Retinal pigment epithelial cell (primary cell): ENCODE measurements around the gene RAD51.

Source experiments
- DNase-seq: peaks from one replicate; pipeline ENCODE4 v3.0.0-alpha.2; 2010; ENCODE audit warnings: low read depth
- H3K4me3 ChIP-seq: 2 replicates; pipeline ENCODE4 v1.5.1; 2011; ENCODE audit warnings: mild to moderate bottlenecking, low read length, control low read depth, moderate library complexity
- TF ChIP-seq, protein P1 (sequence below): conservative IDR thresholded peaks from 2 replicates; pipeline ENCODE4 v1.5.1; 2011; ENCODE audit warnings: low read depth, low read length, control low read depth, inconsistent platforms

RAD51 gene

GRCh38 chr15:40750885-40751284 lies 55.9 kb downstream of the RAD51 start:
- no peak overlapping the region for H3K4me3 ChIP-seq
- TF ChIP-seq, protein P1, sequence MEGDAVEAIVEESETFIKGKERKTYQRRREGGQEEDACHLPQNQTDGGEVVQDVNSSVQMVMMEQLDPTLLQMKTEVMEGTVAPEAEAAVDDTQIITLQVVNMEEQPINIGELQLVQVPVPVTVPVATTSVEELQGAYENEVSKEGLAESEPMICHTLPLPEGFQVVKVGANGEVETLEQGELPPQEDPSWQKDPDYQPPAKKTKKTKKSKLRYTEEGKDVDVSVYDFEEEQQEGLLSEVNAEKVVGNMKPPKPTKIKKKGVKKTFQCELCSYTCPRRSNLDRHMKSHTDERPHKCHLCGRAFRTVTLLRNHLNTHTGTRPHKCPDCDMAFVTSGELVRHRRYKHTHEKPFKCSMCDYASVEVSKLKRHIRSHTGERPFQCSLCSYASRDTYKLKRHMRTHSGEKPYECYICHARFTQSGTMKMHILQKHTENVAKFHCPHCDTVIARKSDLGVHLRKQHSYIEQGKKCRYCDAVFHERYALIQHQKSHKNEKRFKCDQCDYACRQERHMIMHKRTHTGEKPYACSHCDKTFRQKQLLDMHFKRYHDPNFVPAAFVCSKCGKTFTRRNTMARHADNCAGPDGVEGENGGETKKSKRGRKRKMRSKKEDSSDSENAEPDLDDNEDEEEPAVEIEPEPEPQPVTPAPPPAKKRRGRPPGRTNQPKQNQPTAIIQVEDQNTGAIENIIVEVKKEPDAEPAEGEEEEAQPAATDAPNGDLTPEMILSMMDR, result no peak
- no peak for DNase-seq

GRCh38 chr15:40751745-40752144 lies 56.8 kb downstream of the RAD51 start:
- no peak overlapping the region for H3K4me3 ChIP-seq
- TF ChIP-seq, protein P1, result no peak
- DNase-seq, result no peak

DNA sequence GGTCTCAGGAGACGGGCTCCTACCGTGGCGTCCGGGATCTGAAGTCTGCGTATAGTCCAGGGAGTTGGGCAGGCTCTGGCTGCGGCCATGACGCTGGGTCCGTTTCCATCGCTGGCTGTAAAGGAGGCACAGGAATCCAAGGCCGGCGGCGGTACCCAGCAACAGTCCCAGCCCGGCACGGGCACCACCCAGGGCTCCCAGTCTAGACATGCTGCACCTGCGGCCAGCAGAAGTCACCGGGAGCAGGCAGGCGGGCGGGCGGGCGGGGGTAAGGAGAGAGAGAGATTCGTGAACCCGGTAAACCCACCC lies 59.6 kb downstream of the RAD51 start:
- peak overlapping the region; percentile 95 for H3K4me3 ChIP-seq
- DNase-seq, result no peak
- TF ChIP-seq, protein P1, result no peak

DNA sequence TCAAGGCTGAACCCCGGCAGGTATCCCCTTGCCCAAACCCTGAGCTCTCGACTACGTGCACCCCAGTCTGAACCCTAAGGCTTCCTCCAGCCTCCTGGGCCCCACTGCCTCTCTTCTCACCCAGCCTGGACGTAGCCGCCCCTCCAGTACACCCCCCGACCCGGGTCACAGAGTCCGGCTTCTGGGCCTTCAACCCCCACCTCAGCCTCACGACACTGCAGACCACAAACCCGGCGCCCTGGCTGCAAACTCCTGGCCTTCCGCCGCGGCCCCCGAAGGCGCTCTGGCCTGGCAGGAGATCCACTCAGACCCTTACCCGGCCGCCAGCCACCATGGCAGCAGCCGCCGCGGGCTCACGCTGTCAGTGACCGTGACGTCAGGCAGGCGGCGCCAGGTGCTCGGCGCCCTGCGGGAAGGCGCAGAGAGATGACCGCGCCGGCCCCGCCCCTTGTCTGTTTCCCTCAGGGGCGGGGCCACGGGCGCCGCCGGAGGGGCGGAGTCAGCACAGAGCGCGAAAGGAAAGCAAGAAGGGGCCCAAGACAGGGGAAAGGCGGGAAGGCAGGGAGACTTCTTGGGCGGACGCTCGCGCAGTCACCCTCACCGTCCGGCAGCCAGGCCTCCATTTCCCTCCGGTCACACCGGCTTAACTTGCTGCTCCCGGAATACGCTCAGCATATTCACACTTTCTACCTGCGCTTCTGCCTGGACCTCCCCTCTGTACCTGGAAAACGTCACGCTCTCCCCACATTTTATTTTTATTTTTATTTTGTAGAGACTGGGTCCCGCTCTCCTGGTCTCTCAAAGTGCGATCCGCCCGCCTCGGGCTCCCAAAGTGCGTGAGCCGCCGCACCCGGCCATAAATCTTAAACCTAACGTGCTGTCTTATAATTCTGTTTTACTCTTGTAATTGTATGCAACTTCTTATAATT lies 60.2 kb downstream of the RAD51 start, which contains the start of gene RMDN3:
RMDN3 (minus strand) TSS at position 372 of the 929 bp plus-strand sequence. CDS start 471 bp downstream, outside the sequence.
- H3K4me3 ChIP-seq, result peak within 1 kb of the TSS; percentile 95
- peak; percentile 53 for DNase-seq
- TF ChIP-seq, protein P1, result no peak

DNA sequence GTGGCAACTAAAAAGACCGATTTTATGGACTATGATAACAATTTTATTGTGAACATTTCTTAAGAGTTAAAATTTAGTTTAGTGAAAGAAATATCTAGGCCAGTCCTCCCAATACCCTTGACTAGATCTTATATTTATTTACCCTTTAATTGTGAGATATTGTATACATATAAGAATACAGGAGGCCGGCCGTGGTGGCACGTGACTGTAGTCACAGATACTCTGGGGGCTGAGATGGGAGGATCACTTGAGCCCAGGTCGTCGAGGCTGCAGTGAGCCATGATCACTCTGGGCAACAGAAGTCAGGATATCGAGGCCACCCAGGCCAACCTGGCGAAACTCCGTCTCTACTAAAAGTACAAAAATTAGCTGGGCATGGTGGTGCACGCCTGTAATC lies 60.8 kb downstream of the RAD51 start:
- H3K4me3 ChIP-seq, result peak overlapping the region; percentile 95
- TF ChIP-seq, protein P1, result no peak
- no peak for DNase-seq

DNA sequence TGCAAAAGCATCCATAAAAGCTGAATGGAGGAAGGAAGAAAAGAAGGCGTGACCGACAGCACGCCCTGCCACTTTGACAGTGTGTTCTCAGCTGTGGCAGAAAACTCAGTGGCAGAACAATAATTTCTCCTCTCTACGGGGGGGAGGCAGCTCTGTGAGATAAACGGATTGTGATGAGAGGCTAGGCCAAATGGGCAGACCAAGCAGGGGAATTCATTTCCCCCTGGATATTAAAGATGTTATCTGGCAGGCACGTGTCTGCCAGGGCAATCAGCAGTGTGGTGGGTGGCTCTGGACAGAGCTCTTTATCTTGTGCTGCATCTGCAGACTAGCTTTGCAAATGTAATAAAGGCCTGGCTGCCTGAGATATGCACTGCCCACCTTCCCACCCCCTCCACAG lies 62.0 kb downstream of the RAD51 start:
- TF ChIP-seq, protein P1, result no peak
- DNase-seq, result no peak
- no peak overlapping the region for H3K4me3 ChIP-seq

DNA sequence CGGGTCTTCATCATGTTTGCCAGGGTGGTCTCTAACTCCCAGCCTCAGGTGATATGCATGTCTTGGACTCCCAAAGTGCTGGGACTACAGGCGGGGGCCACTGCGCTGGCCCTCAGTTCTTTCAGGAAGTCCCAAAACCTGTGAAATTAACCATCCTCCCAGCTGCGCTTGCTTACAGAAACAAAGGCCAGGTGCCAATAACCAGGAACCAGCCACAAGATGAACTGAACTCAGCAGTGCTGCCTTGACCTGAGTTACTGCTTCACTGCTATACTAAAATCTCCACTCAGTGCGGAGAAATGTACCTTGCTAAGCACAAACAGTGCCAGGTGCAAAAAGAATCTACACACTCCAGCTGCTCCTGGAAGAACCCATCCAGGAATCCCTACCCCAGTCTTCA lies 65.0 kb downstream of the RAD51 start:
- TF ChIP-seq, protein P1, result no peak
- no peak for DNase-seq
- H3K4me3 ChIP-seq, result no peak overlapping the region
